Posterior cingulate gyrus (tissue), 11 donors: ENCODE results near the gene DBP.

Source experiments
- DNase-seq, 10 donors: peaks; one replicate each; pipeline versions ENCODE4 v3.0.0 to v3.0.0-alpha.2; 2020 to 2021; ENCODE audit warnings: mixed read lengths in 3 of 10
- intact Hi-C: fragments of 100-400 bp; cut with DNase I; formaldehyde crosslinking; loops from one replicate; pipeline ENCODE4 v1.15.1; 2023

DBP gene

GRCh38 chr19:48596679-48597465, 40.3 kb downstream of the DBP start:
- intact Hi-C loops = no loop called here
- no peak for DNase-seq

- no peak for DNase-seq
These were observed 40.9 kb downstream of the DBP start for GRCh38 chr19:48596237-48596636.

GRCh38 chr19:48595833-48596232, 41.3 kb downstream of the DBP start:
- intact Hi-C loops = no loop called here
- DNase-seq = no peak

More at GRCh38 chr19:48596237-48596636, 40.9 kb downstream of the DBP start:
- intact Hi-C loops = no loop called here

GRCh38 chr19:48595171-48595570, 42.0 kb downstream of the DBP start:
- DNase-seq = no peak
- intact Hi-C loops = no loop called here

DNA sequence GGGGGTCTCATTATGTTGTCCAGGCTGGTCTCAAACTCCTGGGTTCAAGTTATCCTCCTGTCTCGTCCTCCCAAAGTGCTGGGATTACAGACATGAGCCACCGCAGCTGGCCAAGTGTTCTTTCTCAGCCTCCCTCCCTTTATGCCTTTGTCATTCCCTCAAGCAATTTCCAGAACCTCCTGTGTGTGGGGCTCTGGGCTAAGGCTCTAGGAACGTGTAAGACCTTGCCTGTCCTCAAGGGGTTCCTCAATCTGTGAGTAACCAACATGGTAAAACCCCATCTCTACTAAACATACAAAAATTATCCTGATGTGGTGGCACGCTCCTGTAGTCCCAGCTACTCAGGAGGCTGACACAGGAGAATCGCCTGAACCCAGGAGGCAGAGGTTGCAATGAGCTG, 46.2 kb downstream of the DBP start:
- intact Hi-C loops = no loop called here
- no peak for DNase-seq

DNA sequence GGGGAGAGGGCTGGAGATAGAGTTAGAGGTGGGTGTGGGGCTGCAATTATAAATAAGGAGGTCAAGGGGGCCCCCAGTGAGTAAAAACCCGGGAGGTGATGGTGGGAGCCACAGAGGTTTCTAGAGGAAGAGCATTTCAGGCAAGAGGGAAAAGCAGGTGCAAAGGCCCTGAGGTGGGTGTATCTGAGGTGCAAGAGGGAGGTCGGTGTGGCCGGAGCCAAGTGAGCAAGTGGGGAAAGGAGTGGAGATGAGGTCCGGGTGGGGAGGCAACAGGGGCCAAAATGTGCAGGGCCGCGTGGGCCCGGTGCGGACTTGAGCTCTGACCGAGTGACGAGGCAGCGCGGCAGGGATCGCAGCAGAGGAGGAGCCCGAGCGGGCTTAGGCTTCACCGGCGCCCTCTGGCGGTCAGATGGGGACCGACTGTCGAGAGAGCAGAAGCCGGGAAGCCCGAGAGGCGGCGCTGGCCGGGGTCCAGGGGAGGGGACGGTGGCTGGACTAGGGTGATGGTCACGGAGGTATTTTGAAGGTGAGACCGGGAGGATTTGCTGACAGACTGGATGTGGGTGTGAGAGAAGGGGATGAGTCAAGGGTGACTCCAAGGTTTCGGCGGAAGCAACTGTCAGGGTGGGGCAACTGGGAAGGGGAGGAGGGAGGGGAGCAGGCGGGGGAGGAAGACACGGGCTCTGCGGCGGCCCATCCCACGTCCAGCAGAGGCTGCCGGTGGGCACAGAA, 48.3 kb downstream of the DBP start:
- intact Hi-C loops = loop anchor here (2.0 to 10.0 kb wide), 3 partner anchors 74 to 324 kb away; partner anchors contain the start of gene LMTK3
- DNase-seq = peak; percentile 72 to 98 (median 91)

DNA sequence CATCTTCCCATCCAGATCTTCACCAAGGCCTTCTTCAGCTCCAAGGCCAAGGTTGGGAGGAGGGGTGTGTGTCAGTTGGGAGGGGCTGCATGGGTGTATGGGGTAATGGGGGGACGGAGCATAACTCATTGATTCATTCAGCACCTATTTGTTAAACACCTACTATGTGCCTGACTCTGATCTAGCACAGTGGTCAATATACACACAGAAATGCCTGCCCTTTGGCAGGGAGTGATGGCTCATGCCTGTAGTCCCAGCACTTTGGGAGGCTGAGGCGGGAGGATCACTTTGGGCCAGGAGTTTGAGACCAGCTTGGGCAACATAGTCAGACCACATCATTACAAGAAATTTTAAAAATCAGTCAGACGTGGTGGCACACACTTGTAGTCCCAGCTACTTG, 49.8 kb downstream of the DBP start:
- intact Hi-C loops = loop anchor here (10.0 kb wide), 2 partner anchors 73 to 323 kb away; partner anchors contain the start of gene LMTK3
- DNase-seq = no peak

GRCh38 chr19:48582168-48582567, 55.0 kb downstream of the DBP start:
- intact Hi-C loops = loop anchor here (10.0 kb wide), 2 partner anchors 67 to 317 kb away; partner anchors contain the start of gene LMTK3

More at GRCh38 chr19:48582168-48582567, 55.0 kb downstream of the DBP start:
- DNase-seq = no peak
